ENCODE data around the gene RPAP3.
"Not testable (repeated sequence)": the region's sequence is repeated elsewhere in the genome, so short reads cannot be mapped to it uniquely, and the experiment has no call there.

The RPAP3 gene

DNA sequence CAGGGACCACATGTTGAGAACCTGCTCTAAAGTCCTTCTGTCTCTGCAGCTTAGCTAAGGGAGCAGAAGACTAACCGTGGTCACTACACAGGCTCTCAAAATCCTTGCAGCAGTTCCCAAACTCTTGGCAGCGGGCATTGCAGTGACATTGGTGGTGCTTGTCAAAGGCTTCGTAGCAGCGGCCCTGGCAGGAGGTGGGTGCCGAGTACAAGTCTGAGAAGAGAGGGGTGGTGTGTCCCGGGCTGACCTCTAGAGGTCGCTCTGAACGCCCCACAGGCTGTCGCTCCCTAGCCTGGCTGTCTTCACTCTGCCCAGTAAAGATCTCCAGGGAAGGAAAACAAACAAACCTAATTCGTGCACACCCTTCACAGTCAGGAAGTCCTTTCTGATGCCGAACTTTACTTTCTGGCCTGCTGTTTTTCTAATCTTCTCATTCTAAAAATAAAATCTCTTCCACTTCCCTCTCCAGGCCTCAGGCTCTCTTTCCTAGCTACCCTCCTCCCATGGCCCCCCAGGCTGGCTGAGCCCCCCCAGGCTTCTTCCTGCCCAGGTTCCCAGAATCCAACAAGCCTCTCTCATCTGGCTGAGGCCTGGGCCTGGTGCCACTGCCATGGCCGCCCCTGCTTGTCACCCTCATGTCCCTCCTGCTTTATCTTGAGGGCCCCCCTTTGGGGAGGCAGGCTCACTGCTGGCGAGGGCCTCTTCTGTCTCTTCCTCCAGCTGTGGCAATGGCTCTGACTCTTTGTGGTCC, 11.8 kb upstream of the RPAP3 start:
- DNase-seq, result no peak

DNA sequence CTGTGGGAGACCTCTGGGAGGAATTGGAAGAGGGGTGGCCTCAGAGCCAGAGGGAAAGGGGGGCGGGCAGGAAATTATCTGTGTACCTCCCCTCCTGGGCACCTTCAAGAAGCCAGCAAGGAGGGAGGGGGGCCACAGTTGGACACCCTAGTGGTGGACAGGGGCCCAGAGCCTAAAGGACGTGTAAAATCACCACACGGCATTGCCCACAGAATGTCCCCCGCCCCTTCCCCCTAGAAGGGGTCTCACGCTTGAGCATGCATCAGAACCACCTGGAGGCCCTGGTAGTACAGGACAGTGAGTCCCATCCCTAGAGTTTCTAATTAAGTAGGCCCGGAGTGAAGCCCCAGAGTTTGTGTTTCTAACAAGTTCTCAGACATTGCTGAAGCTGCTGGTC, 11.2 kb upstream of the RPAP3 start:
- no peak for DNase-seq

DNA sequence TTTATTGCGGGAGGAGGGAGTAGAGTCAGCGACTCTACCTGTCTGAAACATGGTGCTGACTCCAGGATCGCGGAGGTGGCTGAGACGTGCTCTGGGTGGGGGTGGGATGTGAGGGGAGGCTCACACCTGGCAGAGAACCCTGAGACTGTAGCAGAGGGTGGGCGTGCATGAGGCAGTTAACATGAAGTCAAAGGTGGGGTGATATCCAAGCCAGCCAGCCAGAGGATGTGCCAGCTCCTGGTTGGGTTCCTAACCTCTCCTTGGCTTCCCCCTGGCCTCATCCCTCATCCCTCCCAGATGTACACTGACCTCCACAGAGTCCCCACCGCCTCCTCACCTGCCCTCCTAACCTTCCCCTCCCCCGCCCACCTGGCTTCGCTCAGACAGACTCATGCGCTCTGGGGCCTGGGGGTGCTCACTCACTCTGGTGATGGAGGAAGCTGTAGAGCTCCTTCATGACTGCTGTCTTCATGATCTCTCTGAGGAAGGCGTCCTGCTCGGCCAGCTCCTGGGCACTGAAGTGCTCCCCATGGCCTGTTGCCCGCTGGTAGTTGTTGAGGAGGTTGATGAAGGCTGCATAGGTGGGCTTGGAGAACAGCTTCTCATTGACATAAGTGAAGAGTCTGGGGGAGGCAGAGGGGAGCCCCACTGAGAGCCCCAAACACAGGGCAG, 10.2 kb upstream of the RPAP3 start:
- DNase-seq, result no peak

DNA sequence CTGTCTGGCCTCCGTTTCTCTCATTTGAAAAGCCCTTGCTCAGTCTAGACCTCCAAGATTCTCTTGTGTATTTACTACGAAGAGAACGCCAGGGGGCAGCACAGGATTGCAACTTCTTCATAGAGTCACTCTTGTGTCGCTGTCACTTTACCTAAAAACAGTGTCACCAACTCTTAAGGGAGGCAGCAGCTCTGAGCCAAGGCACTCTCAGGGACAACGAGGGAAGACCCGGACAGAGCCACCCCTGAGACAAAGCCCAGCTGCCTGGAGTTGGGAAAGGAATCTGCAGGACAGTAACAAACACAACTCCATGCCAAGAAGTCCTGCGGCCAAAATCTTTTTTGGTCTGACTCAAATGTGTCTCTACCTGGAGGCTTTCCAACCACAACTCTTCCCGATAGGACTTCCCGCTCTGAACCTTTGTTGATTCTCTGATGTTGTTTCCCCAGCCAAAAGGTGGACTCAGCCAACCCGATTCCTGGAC, 9.6 kb upstream of the RPAP3 start:
- no peak for DNase-seq

DNA sequence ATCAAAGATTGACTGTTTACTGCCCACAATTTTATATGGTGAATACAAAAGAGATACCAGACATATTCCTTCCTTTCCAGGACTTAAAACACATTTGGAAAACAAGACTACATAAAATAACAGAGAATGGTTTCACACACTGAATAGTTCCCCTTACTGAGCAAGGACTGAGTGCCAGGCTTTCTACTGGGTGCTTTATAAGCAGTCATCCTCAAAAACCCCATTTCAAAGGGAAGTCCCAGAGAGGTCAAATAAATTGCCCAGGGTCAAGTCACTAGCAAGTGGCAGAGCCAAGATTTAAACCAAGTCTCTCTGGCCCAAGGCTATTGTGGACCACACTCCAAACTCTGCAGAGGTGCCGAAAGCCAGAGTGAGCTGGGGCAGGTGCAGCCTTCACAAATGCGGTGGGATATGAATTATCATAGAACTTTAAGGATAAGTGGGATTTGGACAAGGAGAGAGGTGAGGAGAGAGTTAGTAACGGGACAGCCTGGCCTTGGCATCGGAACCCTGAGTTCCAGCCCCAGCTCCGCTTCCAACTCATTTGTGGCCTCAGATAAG, 9.1 kb upstream of the RPAP3 start:
- no peak for DNase-seq

DNA sequence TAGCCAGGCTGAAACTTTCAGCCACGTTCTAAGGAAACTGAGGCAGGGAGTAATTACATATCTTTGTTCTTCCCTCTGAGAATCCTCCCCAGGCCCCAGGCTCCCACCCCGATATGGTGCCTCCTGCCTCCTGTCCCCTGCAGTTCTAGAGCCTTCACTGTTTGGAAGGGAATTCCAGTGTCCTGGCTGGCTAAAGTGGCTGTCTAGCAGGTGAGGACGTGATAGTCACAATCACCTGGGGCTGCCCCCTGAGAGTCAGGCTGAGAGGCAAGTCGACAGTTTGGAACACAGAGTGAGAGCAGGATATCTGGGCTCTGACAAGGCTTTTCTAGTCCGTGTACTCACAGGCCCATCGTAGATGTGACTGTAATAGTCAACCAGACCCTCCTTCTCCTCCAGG, 6.3 kb upstream of the RPAP3 start:
- DNase-seq, result no peak

DNA sequence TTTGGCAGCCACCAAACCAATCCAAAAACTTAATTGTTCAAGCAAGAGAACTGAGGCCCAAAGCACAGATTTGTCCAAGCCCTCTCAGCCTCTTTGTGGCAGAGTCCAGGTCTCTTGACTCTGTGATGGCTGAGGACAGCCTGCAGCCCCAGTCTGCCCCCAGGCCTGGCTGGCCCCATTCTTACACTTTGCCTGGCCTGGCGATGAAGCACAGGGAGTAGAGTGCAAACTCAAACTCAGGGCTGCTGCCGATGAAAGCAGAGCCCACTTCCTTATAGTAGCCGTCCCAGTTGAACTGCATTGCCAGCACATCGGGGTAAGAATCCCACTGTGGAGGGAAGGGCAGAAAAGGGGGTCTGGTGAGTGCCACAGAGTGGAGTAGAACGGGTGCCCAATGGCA, 5.6 kb upstream of the RPAP3 start:
- DNase-seq, result no peak

DNA sequence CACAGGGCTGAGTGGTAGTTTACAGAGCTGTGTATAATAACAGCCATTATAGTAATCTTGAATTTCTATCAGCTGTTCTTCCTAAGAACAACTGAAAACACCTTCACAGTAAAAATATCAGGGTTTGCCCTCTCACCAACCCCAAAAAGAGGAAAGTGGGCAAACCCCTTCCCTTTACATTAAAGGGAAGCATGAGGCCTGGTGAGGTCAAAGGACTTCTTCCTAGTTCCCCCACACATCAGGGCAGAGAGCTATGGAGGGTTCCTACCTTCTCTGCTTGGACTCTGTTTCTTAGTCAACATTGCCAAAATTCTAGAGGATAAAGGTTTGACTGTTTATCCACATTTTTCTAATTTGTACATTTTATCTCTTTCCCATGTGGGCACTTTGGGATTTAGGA, 4.4 kb upstream of the RPAP3 start:
- DNase-seq, result no peak

DNA sequence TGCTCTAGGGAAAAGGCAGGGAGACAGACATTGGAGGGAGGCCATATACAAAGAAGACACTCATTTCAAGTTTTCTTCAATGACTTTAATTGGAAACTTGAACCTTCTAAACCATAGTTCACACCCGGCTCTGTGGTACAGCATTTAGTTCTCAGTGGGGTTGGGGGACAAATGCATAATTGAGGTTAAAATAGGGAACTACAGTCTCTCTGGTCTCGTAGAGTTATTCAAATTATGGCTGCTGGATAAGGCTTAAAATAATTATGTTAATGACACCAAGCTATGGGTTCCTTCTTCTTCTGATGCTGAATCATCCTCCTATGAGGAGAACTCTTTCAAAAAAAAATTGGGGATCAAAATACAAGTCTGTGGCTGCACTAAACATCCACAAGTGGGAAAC, 3.8 kb upstream of the RPAP3 start:
- DNase-seq, result no peak

DNA sequence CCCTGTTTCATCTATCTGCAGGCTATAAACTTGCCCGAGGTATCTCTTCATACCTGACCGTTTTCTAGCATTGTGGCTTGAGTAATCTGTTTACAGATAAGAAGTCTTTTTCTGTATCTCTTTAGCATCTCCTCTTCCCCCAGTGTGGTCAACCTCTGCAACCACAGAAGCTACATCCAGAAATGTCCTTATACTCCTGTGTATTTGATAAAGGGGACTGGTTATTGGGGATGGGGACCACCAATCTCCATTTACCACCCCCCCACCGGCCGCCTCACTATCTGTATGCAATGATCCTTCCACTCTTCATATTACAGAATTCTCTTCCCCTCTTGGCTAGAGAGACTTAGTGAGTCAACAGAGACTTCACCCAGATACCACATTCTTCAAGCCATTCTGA, 3.4 kb upstream of the RPAP3 start:
- no peak for DNase-seq

DNA sequence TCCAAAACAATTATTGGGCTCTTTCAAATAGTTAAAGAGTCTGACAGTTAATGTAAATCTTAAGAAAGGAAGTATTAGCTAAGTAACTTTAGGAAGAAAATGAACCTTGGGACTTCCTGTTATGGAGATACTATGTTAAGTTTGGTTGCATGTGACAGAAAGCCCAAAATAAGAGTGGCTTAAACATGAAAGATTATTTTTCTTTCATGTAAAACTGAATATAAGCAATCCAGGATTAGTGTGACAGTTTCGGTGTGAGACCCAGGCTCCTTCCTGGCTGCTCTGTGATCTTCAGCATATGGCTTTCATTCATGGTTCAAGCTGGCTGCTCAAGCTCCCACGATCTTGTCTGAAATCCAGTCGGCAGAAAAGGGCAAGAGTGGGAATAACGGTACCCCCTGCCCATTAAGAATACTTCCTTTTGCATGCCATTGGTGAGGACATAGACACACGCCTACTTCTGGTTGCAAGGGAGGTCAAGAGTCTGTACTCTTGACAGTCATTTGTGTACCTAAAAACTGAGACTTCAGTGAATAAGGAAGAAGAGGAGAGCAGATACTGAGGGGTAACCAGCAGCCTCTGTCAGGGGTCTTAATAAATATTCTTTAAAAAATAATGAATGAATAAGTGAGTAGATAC, 2.2 kb upstream of the RPAP3 start:
- DNase-seq, result no peak

DNA sequence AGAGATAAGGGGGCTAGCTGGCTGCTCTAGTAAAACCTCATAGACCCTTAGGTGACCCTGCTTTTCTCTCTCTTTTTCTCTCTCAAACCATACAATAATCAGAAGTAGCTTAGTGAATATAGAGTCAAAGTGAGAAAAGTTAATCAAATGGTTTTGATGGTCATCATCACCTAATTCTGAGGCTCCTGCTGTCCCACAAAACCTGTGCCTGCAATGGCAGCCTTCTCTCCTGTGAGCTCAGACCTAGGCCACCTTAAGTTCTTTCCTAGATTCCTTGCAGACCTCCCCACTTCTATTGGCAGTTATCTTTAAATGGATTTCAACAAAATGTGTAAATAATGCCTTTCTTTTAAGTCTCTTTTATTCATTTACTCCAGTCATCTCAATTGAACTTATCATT, 1.5 kb upstream of the RPAP3 start:
- no peak for DNase-seq

DNA sequence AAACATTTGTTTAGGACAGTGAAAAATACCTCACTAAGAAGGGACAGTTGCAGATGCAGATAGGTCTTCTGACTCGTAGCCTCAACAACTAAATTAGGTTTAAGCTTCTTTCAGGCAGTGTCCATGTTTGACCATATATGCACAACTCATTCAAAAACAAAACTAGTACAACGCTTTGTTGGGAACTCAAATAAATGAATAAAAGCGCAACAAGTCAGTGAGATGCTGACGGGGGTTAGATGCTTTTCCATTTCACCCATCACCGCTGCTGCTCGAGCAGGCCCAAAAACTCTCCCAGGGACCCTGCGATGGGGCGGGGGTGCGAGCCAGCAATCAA, 633 bp downstream of the RPAP3 start:
- DNase-seq, result no peak

DNA sequence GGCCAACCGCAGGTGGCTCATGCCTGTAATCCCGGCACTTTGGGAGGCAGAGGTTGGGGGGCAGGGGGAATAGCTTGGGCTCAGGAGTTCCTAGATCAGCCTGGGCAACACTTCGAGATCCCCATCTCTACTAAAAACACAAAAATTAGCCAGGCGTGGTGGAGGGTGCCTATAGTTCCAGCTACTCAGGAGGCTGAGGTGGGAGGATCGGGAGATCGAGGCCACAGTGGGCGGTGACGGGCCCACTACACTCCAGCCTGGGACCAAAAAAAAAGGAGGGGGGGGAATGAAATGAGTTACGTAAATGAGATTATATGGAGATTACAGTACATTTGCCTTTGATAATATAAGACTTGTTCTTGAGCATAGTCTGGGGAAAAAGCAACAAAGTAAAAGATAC, 1.1 kb downstream of the RPAP3 start:
- DNase-seq, result no peak

DNA sequence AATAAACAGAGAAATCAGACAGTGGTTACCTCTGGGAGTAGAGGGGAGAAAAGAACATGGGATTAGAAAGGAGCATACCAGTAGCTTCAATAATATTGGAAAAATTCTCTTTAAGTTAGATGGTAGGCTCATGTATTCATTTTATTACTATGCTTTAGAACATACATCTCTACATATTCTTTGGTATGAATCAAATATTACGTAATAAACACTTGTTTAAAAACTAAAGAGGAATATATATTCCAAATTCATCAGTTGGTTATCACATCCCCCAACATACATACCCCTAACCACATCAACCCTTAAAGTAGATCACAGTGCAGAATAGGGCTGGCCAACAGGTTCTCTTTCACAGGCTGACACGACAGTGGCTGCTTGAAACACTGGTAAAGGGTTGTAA, 5.6 kb downstream of the RPAP3 start:
- no peak for DNase-seq

DNA sequence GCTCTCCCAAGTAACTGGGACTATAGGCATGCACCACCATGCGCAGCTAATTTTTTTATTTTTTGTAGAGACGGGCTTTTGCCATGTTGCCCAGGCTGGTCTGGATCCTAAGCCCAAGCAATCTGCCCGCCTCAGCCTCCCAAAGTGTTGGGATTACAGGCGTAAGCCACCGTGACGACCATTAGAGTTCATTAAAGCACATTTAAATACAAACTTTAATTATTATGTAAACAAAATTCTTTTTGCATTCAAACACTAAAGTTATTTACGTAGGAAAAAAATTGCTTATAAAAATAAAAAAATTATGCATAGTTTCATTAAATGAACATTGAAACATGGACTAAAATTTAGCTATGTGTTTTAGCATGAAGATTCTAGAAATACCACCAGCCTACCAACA, 7.2 kb downstream of the RPAP3 start:
- DNase-seq, result no peak

DNA sequence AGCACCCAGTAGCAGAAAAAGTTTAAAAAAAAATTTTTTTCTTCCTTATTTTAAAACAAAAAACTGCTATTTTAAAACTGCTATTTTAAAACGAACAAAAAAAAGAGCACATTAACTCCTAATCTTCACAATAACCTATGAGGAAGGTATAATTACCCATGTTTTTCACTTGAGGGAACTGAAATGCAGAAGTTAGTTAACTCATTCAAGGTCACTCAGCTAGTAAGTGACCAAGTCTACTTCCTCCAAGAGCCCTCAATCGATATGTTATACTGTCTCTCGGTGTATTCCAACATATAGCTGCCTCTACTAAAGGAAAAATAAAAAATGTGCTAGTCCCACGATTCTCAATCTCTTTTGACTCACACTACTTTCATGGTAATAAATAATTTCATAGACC, 7.8 kb downstream of the RPAP3 start:
- no peak for DNase-seq

DNA sequence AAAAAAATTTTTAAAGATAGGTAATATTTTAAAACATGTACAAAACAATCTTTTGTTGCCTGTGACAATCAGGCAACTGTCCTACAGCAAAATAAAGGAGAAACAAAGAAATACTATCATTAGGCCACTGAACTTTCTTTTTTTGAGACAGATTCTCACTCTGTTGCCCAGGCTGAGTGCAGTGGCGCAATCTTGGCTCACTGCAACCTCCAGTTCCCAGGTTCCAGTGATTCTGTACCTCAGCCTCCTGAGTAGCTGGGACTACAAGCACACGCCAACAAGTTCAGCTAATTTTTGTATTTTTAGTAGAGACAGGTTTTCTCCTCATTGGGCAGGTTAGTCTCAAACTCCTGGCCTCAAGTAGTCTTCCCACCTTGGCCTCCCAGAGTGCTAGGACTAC, 16.6 kb downstream of the RPAP3 start:
- DNase-seq, result no peak

DNA sequence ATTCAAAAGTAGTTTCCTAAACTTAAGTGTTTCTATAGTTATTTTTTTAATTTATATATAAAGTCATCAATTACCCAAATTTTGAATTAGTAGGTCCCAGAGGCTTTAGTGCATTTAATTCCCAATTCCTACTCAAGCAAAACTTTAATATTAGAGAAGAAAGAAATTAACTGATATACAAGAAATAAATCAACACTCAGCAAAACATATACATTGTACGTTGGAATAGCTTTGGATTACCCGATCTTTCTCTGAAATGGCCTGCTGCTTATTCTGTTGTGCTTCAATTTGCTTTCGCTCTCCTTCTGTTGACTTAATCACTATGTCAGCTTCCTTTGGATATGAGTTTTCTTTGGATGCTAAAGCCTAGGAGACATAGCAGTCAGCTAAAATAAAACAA, 18.2 kb downstream of the RPAP3 start:
- no peak for DNase-seq

DNA sequence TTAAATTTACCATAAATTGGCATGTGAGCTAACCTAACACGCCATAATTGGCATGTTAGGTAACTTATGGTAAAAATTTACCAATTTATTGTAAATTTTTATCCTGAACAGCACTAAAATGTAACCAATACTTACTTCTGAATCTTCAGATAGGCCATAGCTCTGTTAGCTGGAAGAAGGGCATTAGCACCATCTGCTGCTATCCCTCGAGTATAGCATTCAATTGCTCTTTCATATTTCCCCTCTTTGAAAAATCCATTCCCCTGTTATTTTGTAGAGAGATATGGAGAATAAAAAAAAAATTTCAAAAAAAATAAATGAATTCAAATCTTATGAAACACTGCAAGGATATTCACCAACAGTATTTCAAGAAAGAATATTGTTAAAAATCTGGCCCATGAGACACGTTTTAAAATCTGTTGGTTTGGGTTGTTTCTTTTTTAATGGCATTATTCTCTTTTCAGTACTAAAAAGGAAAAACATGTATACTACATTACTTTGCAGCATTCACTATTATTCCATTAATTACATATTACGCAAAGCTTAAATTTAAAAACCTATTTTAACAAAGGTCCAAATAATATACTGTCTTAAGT, 19.1 kb downstream of the RPAP3 start:
- DNase-seq, result no peak

DNA sequence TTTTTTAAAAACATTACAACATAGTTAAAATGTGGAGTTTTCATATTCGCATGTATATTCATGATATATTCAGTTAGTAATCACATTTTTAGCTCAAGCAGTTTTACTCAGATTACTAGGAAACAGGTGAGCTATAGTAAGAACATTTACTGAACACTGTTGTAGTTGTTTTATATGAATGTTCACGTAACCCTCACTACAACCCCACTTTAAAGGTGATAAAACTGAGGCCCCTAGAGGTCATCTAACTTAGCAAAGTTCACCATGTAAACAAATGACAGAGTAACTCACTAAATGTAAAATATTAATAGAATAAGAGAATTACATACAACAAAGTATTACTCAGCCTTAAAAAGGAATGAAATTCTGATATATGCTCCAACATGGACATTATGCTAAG, 26.0 kb downstream of the RPAP3 start:
- no peak for DNase-seq

DNA sequence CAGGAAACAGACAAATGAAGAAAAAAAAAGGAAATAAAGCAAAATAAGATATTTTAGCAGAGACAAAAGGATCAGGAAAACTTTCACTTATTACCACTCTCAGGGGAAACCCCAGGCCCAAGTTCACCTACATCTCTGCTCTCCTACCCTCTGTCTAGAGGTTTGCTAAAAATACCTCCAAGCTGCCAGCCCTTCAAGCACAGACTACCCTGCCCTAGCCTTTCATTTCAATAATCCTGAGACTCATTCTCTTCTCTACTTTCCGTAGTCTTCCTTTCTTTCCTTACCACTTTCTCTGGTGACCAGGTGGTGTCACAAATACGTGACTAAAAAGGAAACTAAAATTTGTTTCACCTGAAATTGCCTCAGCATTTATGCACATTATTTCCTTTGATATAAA, 33.8 kb downstream of the RPAP3 start:
- DNase-seq, result no peak

DNA sequence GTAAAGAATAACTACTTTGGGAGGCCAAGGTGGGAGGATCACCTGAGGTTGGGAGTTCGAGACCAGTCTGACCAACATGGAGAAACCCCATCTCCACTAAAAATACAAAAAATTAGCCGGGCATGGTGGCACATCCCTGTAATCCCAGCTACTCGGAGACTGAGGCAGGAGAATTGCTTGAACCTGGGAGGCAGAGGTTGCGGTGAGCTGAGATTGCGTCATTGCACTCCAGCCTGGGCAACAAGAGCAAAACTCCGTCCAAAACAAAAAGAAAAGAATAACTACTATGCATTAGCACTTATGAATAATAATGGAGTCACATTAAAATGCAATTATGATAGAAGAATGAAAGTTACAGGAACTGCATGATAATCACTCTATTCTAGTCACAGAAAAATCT, 37.9 kb downstream of the RPAP3 start:
- DNase-seq, result not testable (repeated sequence)
